Astrocyte of the spinal cord (primary cell): ENCODE data around the gene TTC7B.

ENCODE experiments used
- DNase-seq: peaks from one replicate; pipeline ENCODE4 v3.0.0; 2011; ENCODE audit warnings: low read depth, low spot score
- H3K4me3 ChIP-seq: 2 replicates; pipeline ENCODE4 v1.5.1; 2011; ENCODE audit warnings: low read depth, mild to moderate bottlenecking, low read length, moderate library complexity
- CTCF ChIP-seq: IDR thresholded peaks from 2 replicates; pipeline ENCODE4 v1.5.1; 2012; ENCODE audit warnings: low read depth, mild to moderate bottlenecking, low read length, inconsistent platforms
- in situ Hi-C: cut with HindIII; loops from 2 replicates; pipeline ENCODE4 v1.10.0; 2017; ENCODE audit warnings: low sequenced_read_pairs

TTC7B gene

GRCh38 chr14:90541076-90541634 is 275.1 kb downstream of the TTC7B start:
- no peak overlapping the region for H3K4me3 ChIP-seq
- in situ Hi-C loops, result no loop called here
- TF ChIP-seq CTCF, result no peak
- no peak for DNase-seq

GRCh38 chr14:90540437-90540836 is 275.8 kb downstream of the TTC7B start:
- TF ChIP-seq CTCF, result no peak
- no peak overlapping the region for H3K4me3 ChIP-seq
- in situ Hi-C loops, result no loop called here
- DNase-seq, result no peak

GRCh38 chr14:90539996-90540395 is 276.2 kb downstream of the TTC7B start:
- DNase-seq, result no peak
- TF ChIP-seq CTCF, result no peak

GRCh38 chr14:90539496-90539775 is 276.8 kb downstream of the TTC7B start:
- no peak for TF ChIP-seq CTCF
- H3K4me3 ChIP-seq, result no peak overlapping the region
- no peak for DNase-seq
- in situ Hi-C loops, result no loop called here

More at GRCh38 chr14:90539996-90540395, 276.2 kb downstream of the TTC7B start:
- in situ Hi-C loops, result no loop called here
- H3K4me3 ChIP-seq, result no peak overlapping the region

- in situ Hi-C loops, result no loop called here
- no peak overlapping the region for H3K4me3 ChIP-seq
- no peak for TF ChIP-seq CTCF
- no peak for DNase-seq
Measured at GRCh38 chr14:90538716-90539495, 277.3 kb downstream of the TTC7B start.

GRCh38 chr14:90538095-90538494 is 278.1 kb downstream of the TTC7B start:
- no peak for TF ChIP-seq CTCF
- no peak for DNase-seq
- H3K4me3 ChIP-seq, result no peak overlapping the region
- in situ Hi-C loops, result no loop called here
